CD14-positive monocyte (primary cell): ENCODE measurements around the gene CAV2. TPM values are rescaled to one million over a fixed set of nuclear protein-coding genes. Genes with fewer than 3 reads are reported as not detected.

Experiments
- DNase-seq, 3 donors: peaks; one replicate each; pipeline ENCODE4 v3.0.0-alpha.2; 2011 to 2022
- H2AFZ ChIP-seq: 2 replicates; pipeline ENCODE4 v1.6.0; 2012; ENCODE audit warnings: mild to moderate bottlenecking, low read depth, low read length, inconsistent platforms; ENCODE audit not compliant: insufficient read depth, poor library complexity, severe bottlenecking
- H3K27ac ChIP-seq, 2 donors: 1 replicate in 1 of 2; 2 replicates in 1 of 2; pipeline ENCODE4 v1.5.1; 2012 to 2013; ENCODE audit warnings: low read length in 2 of 2, control low read depth in 1 of 2, inconsistent platforms in 1 of 2, low read depth in 1 of 2, mild to moderate bottlenecking in 1 of 2
- H3K27me3 ChIP-seq, 2 donors: one replicate each; pipeline versions ENCODE4 v1.6.0 to v1.6.1; 2011 to 2013; ENCODE audit warnings: low read length in 2 of 2; ENCODE audit not compliant: control insufficient read depth in 2 of 2, insufficient read depth in 2 of 2
- H3K36me3 ChIP-seq, 2 donors: replicated peaks in 1 of 2; 1 replicate in 1 of 2; 2 replicates in 1 of 2; pipeline versions ENCODE4 v1.5.1 to v1.6.1; 2012 to 2013; ENCODE audit warnings: low read length in 2 of 2, control low read depth in 1 of 2, inconsistent platforms in 1 of 2, mild to moderate bottlenecking in 1 of 2; ENCODE audit not compliant: insufficient read depth in 2 of 2, control insufficient read depth in 1 of 2
- H3K4me1 ChIP-seq, 2 donors: 1 replicate in 1 of 2; 2 replicates in 1 of 2; pipeline versions ENCODE4 v1.5.1 to v1.6.1; 2012 to 2013; ENCODE audit warnings: low read length in 2 of 2, control low read depth in 1 of 2, inconsistent platforms in 1 of 2, mild to moderate bottlenecking in 1 of 2, moderate library complexity in 1 of 2; ENCODE audit not compliant: insufficient read depth in 2 of 2, control insufficient read depth in 1 of 2
- H3K4me2 ChIP-seq: replicated peaks from 2 replicates; pipeline ENCODE3; 2012; ENCODE audit warnings: low read length, moderate library complexity, mild to moderate bottlenecking; ENCODE audit not compliant: poor library complexity, severe bottlenecking; ENCODE audit errors: extremely low read depth
- H3K4me3 ChIP-seq, 3 experiments: fragments of 200-600 bp in 1 of 3; sonication (generic) in 1 of 3; replicated peaks in 1 of 3; 1 replicate in 2 of 3; 2 replicates in 1 of 3; pipeline ENCODE4 v1.5.1; 2011 to 2013; ENCODE audit warnings: low read length in 3 of 3, mild to moderate bottlenecking in 3 of 3, control low read depth in 2 of 3, low read depth in 2 of 3, inconsistent platforms in 1 of 3, moderate library complexity in 1 of 3
- H3K79me2 ChIP-seq: 2 replicates; pipeline ENCODE4 v1.6.0; 2012; ENCODE audit warnings: mild to moderate bottlenecking, control low read depth, inconsistent platforms, low read length, moderate library complexity; ENCODE audit not compliant: insufficient read depth
- H3K9ac ChIP-seq: 2 replicates; pipeline ENCODE4 v1.6.0; 2017; ENCODE audit warnings: low read length, mild to moderate bottlenecking; ENCODE audit not compliant: insufficient read depth, poor library complexity, severe bottlenecking
- H3K9me3 ChIP-seq, 2 donors: replicated peaks in 1 of 2; 1 replicate in 1 of 2; 2 replicates in 1 of 2; pipeline versions ENCODE4 v1.5.1 to v1.6.1; 2012 to 2013; ENCODE audit warnings: low read length in 2 of 2, control low read depth in 1 of 2; ENCODE audit not compliant: control insufficient read depth in 1 of 2, insufficient read depth in 1 of 2
- H4K20me1 ChIP-seq: 2 replicates; pipeline ENCODE4 v1.6.0; 2012; ENCODE audit warnings: mild to moderate bottlenecking, low read length, control low read depth, moderate library complexity; ENCODE audit not compliant: insufficient read depth
- H3K27ac Mint-ChIP-seq, 7 donors: one replicate each; pipeline ENCODE4 v1.8.0; 2020; ENCODE audit warnings: mild to moderate bottlenecking in 7 of 7, mixed read lengths in 7 of 7, moderate library complexity in 6 of 7, inconsistent platforms in 2 of 7
- H3K27me3 Mint-ChIP-seq, 3 donors: one replicate each; pipeline ENCODE4 v1.8.0; 2021 to 2022; ENCODE audit warnings: low read depth in 3 of 3, mild to moderate bottlenecking in 3 of 3, mixed read lengths in 3 of 3, moderate library complexity in 3 of 3, inconsistent platforms in 1 of 3
- H3K36me3 Mint-ChIP-seq, 2 donors: one replicate each; pipeline ENCODE4 v1.8.0; 2020; ENCODE audit warnings: mixed read lengths in 2 of 2, inconsistent platforms in 1 of 2, mild to moderate bottlenecking in 1 of 2
- H3K4me1 Mint-ChIP-seq: one replicate; pipeline ENCODE4 v1.8.0; 2020; ENCODE audit warnings: mild to moderate bottlenecking, mixed read lengths
- H3K4me3 Mint-ChIP-seq, 2 donors: one replicate each; pipeline ENCODE4 v1.8.0; 2020; ENCODE audit warnings: mild to moderate bottlenecking in 2 of 2, mixed read lengths in 2 of 2, moderate library complexity in 1 of 2
- H3K9me3 Mint-ChIP-seq, 7 donors: one replicate each; pipeline ENCODE4 v1.8.0; 2020 to 2022; ENCODE audit warnings: mixed read lengths in 7 of 7, mild to moderate bottlenecking in 6 of 7, moderate library complexity in 6 of 7, inconsistent platforms in 2 of 7
- CTCF ChIP-seq: fragments of 200-600 bp; IDR thresholded peaks from one replicate; pipeline ENCODE4 v1.8.0; 2022; ENCODE audit warnings: antibody characterized with exemption, mild to moderate bottlenecking
- WGBS: methylation state at CpG from one replicate; pipeline ENCODE4 v1.1.5; 2013; ENCODE audit warnings: missing lambda C conversion rate; ENCODE audit not compliant: insufficient coverage; 5-methylcytosine and 5-hydroxymethylcytosine counted together
- intact Hi-C, 2 donors: fragments of 100-400 bp; cut with micrococcal nuclease; formaldehyde crosslinking; loops; one replicate each; pipeline versions ENCODE4 v1.15.0 to v1.15.1; 2023
- polyA plus RNA-seq, 3 donors: library from polyadenylated mRNA; depleted of rRNA in 1 of 3; unstranded in 2 of 3; stranded (reverse) in 1 of 3; fragments of 300-500 nt in 2 of 3; fragments of >200 nt in 1 of 3; fragmentation: Illumina TruSeq in 2 of 3; gene quantifications; 1 replicate in 2 of 3; 2 replicates in 1 of 3; pipeline ENCODE4 v1.2.3, GENCODE V29; 2012 to 2021

Gene CAV2
- polyA plus RNA-seq, 3 donors, result 0.19 TPM; not detected in 2

- H3K27ac ChIP-seq, result no peak overlapping the region
- H3K4me2 ChIP-seq, result no peak overlapping the region
- peaks cover 40 to 54% of the 10 kb centered on the region in 2 donors for H3K27me3 ChIP-seq
- H2AFZ ChIP-seq, result no peak overlapping the region
- H3K4me3 ChIP-seq, result no peak overlapping the region
- no CpG with 5 or more reads among the region's 1 CpG for whole genome bisulfite sequencing
- Mint-ChIP-seq H3K9me3 (peaks cover 0 to 11% (median 3%) of the 10 kb centered on the region in 7 donors), H3K4me3 (no peak overlapping the region), H3K36me3 (peaks cover 3 to 14% of the 10 kb centered on the region in 2 donors), H3K27ac (no peak overlapping the region), H3K4me1 (peaks cover 9% of the 10 kb centered on the region), H3K27me3 (peaks cover 39 to 57% (median 46%) of the 10 kb centered on the region in 3 donors)
- H3K79me2 ChIP-seq, result no peaks in the 10 kb centered on the region
- H3K9ac ChIP-seq, result no peak overlapping the region
- no peaks in the 10 kb centered on the region for H4K20me1 ChIP-seq
- TF ChIP-seq CTCF, result no peak
- H3K4me1 ChIP-seq, result peaks cover 12 to 14% of the 10 kb centered on the region in 2 donors
- intact Hi-C loops, result no loop called here
- H3K36me3 ChIP-seq, result no peaks in the 10 kb centered on the region
- DNase-seq, result no peak
- H3K9me3 ChIP-seq, result peaks cover 0 to 10% of the 10 kb centered on the region in 2 donors
These were observed 1.8 kb upstream of the CAV2 start for GRCh38 chr7:116497708-116498107.

GRCh38 chr7:116500078-116500853, 728 bp downstream of the CAV2 start:
- peaks cover 3 to 14% of the 10 kb centered on the region in 2 donors for H3K36me3 Mint-ChIP-seq
- H3K9ac ChIP-seq, result peak overlapping the region; percentile 12
- peaks cover 0 to 10% of the 10 kb centered on the region in 2 donors for H3K9me3 ChIP-seq
- H3K27me3 ChIP-seq, result peaks cover 42 to 66% of the 10 kb centered on the region in 2 donors
- H2AFZ ChIP-seq, result peak overlapping the region; percentile 67
- no peaks in the 10 kb centered on the region for H3K79me2 ChIP-seq
- no peak overlapping the region for H3K27ac ChIP-seq
- no peaks in the 10 kb centered on the region for H4K20me1 ChIP-seq
- H3K4me1 ChIP-seq, result peaks cover 12 to 14% of the 10 kb centered on the region in 2 donors
- WGBS, result 6% methylated on average over 26 of the region's 36 CpGs
- intact Hi-C loops, result no loop called here
- peak overlapping the region; percentile 80 for H3K4me2 ChIP-seq
- H3K9me3 Mint-ChIP-seq, result peaks cover 0 to 11% (median 3%) of the 10 kb centered on the region in 7 donors
- peak overlapping the region in 2 of 3 experiments; percentile 13 to 69 for H3K4me3 ChIP-seq
- no peak for DNase-seq
- TF ChIP-seq CTCF, result no peak
- H3K27me3 Mint-ChIP-seq, result peaks cover 45 to 63% (median 47%) of the 10 kb centered on the region in 3 donors
- peaks cover 9% of the 10 kb centered on the region for H3K4me1 Mint-ChIP-seq
- H3K4me3 Mint-ChIP-seq, result peak overlapping the region; percentile 72 to 87
- no peaks in the 10 kb centered on the region for H3K36me3 ChIP-seq
- H3K27ac Mint-ChIP-seq, result no peak overlapping the region
